SK-N-SH treated with all-trans-retinoic acid at 6 μM for 48 hours (cell line): ENCODE results near the gene ADM.

Experiments used
- CSDC2 ChIP-seq: fragments of 250-450 bp; sonication (Bioruptor Pico); IDR thresholded peaks from 2 replicates; pipeline ENCODE4 v1.5.0; 2020; ENCODE audit warnings: mild to moderate bottlenecking, moderate library complexity
- ESRRG ChIP-seq: fragments of 250-450 bp; sonication (Bioruptor Pico); IDR thresholded peaks from 2 replicates; pipeline ENCODE4 v1.6.1; 2021; ENCODE audit warnings: mild to moderate bottlenecking
- ISL1 ChIP-seq: fragments of 250-450 bp; sonication (Bioruptor Pico); IDR thresholded peaks from 2 replicates; pipeline ENCODE4 v2.1.2; 2022; ENCODE audit warnings: mild to moderate bottlenecking, moderate library complexity
- PPARA ChIP-seq: fragments of 250-450 bp; sonication (Bioruptor Pico); IDR thresholded peaks from 2 replicates; pipeline ENCODE4 v1.5.0; 2020; ENCODE audit warnings: mild to moderate bottlenecking, borderline replicate concordance
- RARB ChIP-seq: fragments of 250-450 bp; sonication (Bioruptor Pico); IDR thresholded peaks from 2 replicates; pipeline ENCODE4 v1.8.0; 2021; ENCODE audit warnings: mild to moderate bottlenecking, moderate library complexity
- TCF4 ChIP-seq: fragments of 250-450 bp; sonication (Bioruptor Pico); IDR thresholded peaks from 2 replicates; pipeline ENCODE4 v1.8.0; 2021; ENCODE audit warnings: mild to moderate bottlenecking, moderate library complexity, borderline replicate concordance
- ZFP3 ChIP-seq: fragments of 250-450 bp; sonication (Bioruptor Pico); IDR thresholded peaks from 2 replicates; pipeline ENCODE4 v1.5.0; 2020; ENCODE audit warnings: mild to moderate bottlenecking, moderate library complexity
- TF ChIP-seq, protein P1 (sequence below): fragments of 250-450 bp; sonication (Bioruptor Pico); IDR thresholded peaks from 2 replicates; pipeline ENCODE4 v1.5.1; 2020; ENCODE audit warnings: low read depth, mild to moderate bottlenecking, moderate library complexity
- TF ChIP-seq, protein P2 (sequence below): fragments of 250-450 bp; sonication (Bioruptor Pico); IDR thresholded peaks from 2 replicates; pipeline ENCODE4 v1.8.0; 2020; ENCODE audit warnings: mild to moderate bottlenecking, moderate library complexity, borderline replicate concordance
- TF ChIP-seq, protein P3 (sequence below): fragments of 250-450 bp; sonication (Bioruptor Pico); IDR thresholded peaks from 2 replicates; pipeline ENCODE4 v1.5.0; 2020; ENCODE audit warnings: mild to moderate bottlenecking, moderate library complexity

DNA sequence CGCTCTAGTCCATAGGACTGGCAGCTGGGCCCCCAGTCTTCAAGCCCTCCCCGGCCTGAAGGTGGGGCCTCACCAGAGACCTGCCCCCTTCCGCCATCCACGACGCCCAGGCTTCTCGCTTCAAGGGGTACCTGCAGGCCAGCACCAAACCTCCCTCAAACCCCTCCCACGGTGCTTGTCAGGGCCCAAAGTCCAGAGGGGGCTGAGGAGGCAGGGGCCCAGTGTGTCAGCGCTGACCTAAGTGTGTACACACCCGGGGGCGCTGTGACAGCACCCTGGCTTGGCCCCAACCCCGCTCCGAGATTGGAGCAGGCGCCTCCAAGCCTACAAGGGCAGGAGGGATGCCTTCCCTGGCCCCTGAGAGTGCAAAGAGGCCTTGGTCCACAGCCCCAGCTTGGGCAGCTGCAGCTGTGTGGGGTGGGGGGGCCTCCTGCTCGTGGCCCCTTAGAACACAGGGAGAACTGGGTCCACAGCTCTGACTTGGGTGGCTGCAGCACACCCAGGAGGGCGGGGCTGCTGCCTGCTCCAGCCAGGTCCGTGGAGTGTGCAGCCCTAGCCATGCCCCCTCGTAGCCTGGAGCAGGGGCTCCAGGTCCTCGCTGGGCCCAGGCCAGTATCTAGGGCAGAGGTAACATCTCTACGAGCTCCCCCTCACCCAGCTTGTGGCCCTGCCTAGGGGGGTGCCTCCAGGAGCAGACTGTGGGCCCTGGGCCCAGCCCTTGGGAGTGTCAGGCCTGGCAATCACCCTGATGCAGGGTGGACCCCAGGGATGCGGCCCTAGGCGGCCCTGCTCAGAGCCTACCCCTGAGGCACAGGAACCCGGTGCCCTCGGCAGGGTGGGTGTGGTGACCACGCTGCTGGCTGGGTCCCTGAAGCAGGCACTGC is 15.8 kb upstream of the ADM start:
- TF ChIP-seq PPARA (CRISPR knock-in tag), result no peak
- no peak for TF ChIP-seq ESRRG (CRISPR knock-in tag)
- TF ChIP-seq, protein P1, sequence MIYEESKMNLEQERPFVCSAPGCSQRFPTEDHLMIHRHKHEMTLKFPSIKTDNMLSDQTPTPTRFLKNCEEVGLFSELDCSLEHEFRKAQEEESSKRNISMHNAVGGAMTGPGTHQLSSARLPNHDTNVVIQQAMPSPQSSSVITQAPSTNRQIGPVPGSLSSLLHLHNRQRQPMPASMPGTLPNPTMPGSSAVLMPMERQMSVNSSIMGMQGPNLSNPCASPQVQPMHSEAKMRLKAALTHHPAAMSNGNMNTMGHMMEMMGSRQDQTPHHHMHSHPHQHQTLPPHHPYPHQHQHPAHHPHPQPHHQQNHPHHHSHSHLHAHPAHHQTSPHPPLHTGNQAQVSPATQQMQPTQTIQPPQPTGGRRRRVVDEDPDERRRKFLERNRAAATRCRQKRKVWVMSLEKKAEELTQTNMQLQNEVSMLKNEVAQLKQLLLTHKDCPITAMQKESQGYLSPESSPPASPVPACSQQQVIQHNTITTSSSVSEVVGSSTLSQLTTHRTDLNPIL (CRISPR knock-in tag), result no peak
- TF ChIP-seq ISL1 (CRISPR knock-in tag), result no peak
- TF ChIP-seq, protein P2, sequence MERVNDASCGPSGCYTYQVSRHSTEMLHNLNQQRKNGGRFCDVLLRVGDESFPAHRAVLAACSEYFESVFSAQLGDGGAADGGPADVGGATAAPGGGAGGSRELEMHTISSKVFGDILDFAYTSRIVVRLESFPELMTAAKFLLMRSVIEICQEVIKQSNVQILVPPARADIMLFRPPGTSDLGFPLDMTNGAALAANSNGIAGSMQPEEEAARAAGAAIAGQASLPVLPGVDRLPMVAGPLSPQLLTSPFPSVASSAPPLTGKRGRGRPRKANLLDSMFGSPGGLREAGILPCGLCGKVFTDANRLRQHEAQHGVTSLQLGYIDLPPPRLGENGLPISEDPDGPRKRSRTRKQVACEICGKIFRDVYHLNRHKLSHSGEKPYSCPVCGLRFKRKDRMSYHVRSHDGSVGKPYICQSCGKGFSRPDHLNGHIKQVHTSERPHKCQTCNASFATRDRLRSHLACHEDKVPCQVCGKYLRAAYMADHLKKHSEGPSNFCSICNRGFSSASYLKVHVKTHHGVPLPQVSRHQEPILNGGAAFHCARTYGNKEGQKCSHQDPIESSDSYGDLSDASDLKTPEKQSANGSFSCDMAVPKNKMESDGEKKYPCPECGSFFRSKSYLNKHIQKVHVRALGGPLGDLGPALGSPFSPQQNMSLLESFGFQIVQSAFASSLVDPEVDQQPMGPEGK (CRISPR knock-in tag), result no peak
- no peak for TF ChIP-seq RARB (CRISPR knock-in tag)
- no peak for TF ChIP-seq ZFP3 (CRISPR knock-in tag)
- TF ChIP-seq TCF4 (CRISPR knock-in tag), result no peak
- TF ChIP-seq, protein P3, sequence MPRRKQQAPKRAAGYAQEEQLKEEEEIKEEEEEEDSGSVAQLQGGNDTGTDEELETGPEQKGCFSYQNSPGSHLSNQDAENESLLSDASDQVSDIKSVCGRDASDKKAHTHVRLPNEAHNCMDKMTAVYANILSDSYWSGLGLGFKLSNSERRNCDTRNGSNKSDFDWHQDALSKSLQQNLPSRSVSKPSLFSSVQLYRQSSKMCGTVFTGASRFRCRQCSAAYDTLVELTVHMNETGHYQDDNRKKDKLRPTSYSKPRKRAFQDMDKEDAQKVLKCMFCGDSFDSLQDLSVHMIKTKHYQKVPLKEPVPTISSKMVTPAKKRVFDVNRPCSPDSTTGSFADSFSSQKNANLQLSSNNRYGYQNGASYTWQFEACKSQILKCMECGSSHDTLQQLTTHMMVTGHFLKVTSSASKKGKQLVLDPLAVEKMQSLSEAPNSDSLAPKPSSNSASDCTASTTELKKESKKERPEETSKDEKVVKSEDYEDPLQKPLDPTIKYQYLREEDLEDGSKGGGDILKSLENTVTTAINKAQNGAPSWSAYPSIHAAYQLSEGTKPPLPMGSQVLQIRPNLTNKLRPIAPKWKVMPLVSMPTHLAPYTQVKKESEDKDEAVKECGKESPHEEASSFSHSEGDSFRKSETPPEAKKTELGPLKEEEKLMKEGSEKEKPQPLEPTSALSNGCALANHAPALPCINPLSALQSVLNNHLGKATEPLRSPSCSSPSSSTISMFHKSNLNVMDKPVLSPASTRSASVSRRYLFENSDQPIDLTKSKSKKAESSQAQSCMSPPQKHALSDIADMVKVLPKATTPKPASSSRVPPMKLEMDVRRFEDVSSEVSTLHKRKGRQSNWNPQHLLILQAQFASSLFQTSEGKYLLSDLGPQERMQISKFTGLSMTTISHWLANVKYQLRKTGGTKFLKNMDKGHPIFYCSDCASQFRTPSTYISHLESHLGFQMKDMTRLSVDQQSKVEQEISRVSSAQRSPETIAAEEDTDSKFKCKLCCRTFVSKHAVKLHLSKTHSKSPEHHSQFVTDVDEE (CRISPR knock-in tag), result no peak
- no peak for TF ChIP-seq CSDC2 (CRISPR knock-in tag)
